ENCODE results near the gene GTF2H3. TPM values are rescaled to one million over a fixed set of nuclear protein-coding genes. Genes with fewer than 3 reads are reported as not detected.

GTF2H3 gene
- total RNA-seq, 2 donors from 2014 or later = 22.1 to 27.3 TPM

DNA sequence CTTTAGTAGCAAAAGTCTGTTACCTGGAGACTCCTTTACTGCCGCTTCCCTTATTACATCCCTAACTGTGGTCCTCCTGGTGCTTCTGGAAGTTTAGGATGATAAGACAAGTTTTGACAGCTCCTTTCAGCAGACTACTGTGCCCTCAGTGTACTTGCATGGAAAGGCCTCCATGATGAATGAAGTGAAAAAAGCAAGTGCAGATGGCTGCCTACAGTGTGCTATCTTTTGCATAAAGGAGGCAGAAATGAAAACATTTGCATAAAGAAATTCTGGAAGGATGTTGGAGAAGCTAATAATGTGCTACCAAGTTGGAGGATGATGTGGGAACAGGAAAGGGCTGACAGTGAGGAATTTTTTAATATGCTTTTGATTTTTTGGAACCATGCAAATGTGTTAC lies 41.8 kb downstream of the GTF2H3 start:
- Histone ChIP-seq H3K27me3 (no peaks in the 10 kb centered on the region), H3K9me3 (no peaks in the 10 kb centered on the region), H3K9ac (ENCODE audit: low read depth in 2 of 2, low read length in 2 of 2) (no peak overlapping the region), H3K4me3 (no peak overlapping the region), H3K4me1 (no peaks in the 10 kb centered on the region), H3K27ac (no peak overlapping the region), H3K36me3 (no peaks in the 10 kb centered on the region)
- no peak for DNase-seq
- TF ChIP-seq, protein P1, sequence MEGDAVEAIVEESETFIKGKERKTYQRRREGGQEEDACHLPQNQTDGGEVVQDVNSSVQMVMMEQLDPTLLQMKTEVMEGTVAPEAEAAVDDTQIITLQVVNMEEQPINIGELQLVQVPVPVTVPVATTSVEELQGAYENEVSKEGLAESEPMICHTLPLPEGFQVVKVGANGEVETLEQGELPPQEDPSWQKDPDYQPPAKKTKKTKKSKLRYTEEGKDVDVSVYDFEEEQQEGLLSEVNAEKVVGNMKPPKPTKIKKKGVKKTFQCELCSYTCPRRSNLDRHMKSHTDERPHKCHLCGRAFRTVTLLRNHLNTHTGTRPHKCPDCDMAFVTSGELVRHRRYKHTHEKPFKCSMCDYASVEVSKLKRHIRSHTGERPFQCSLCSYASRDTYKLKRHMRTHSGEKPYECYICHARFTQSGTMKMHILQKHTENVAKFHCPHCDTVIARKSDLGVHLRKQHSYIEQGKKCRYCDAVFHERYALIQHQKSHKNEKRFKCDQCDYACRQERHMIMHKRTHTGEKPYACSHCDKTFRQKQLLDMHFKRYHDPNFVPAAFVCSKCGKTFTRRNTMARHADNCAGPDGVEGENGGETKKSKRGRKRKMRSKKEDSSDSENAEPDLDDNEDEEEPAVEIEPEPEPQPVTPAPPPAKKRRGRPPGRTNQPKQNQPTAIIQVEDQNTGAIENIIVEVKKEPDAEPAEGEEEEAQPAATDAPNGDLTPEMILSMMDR (IDR thresholded peaks at IDR 0.05) = no peak
- intact Hi-C loops (cut with DNase I) = no loop called here

DNA sequence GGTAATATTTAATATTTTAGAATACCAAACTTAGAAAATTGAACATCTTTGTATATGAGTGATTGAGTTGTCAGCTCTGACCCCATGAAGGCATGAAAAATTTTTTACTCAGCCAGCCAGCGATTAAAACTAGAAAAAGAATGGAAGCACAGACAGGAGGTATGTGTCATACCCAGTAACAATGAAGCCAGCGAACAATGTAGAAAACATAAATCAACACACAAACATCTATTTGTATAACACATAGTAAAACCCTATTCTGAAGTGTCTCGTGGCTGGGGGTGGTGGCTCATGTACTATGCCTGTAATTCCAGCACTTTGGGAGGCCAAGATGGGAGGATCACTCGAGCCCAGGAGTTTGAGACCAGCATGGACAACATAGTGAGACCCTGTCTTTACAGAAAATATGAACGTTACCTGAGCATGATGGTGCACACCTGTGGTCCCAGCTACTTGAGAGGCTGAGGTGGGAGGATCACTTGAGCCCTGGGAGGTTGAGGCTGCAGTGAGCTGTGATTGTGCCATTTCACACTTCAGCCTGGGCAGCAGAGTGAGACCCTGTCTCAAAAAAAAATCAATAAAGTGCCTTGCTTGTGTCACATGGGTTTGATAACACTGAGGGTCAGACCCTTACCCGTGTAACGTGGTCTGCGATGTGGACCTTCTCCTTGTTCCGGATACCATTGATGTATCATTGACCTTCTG lies 43.1 kb downstream of the GTF2H3 start:
- H3K36me3 ChIP-seq = no peaks in the 10 kb centered on the region
- no peaks in the 10 kb centered on the region for H3K9me3 ChIP-seq
- DNase-seq = no peak
- intact Hi-C loops (cut with DNase I) = no loop called here
- no peak overlapping the region for H3K27ac ChIP-seq
- no peaks in the 10 kb centered on the region for H3K27me3 ChIP-seq
- no peak overlapping the region for H3K4me3 ChIP-seq
- H3K4me1 ChIP-seq = no peaks in the 10 kb centered on the region
- TF ChIP-seq, protein P1 (IDR thresholded peaks at IDR 0.05) = no peak
- no peak overlapping the region for H3K9ac ChIP-seq (ENCODE audit: low read depth in 2 of 2, low read length in 2 of 2)

DNA sequence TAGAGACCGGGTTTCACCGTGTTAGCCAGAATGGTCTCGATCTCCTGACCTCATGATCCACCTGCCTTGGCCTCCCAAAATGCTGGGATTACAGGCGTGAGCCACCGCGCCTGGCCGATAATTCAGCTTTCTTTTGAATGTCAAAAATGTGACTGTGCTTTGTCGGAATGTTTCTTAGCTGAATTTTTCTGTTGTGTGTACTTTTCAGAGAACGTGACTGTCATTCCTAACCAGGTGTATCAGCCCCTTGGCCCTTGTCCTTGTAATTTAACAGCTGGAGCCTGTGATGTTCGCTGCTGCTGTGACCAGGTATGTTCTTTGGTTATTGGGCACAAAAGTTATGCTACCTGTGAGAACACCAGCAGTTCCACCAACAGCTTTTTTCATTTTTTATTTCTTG lies 45.4 kb downstream of the GTF2H3 start:
- H3K9me3 ChIP-seq = no peaks in the 10 kb centered on the region
- no peak overlapping the region for H3K4me3 ChIP-seq
- H3K36me3 ChIP-seq = no peaks in the 10 kb centered on the region
- H3K27ac ChIP-seq = no peak overlapping the region
- DNase-seq = no peak
- intact Hi-C loops (cut with DNase I) = no loop called here
- TF ChIP-seq, protein P1 (IDR thresholded peaks at IDR 0.05) = no peak
- no peak overlapping the region for H3K9ac ChIP-seq (ENCODE audit: low read depth in 2 of 2, low read length in 2 of 2)
- H3K4me1 ChIP-seq = no peaks in the 10 kb centered on the region
- H3K27me3 ChIP-seq = no peaks in the 10 kb centered on the region

DNA sequence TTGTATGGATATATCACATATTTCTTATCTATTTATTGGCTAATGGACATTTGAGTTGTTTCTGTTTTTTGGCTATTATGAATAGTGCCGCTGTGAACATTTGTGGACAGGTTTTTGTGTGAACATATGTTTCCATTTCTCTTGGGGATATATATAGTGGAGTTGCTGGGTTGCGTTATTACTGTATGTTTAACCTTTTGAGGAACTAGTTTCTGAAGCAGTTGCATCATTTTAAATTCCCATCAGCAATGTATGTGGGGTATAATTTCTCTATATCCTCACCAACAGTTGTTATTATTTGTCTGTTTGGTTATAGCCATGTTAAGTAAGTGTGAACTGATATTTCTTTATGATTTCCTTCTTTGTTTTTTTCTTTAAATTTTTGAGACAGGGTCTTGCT lies 48.0 kb downstream of the GTF2H3 start:
- no peaks in the 10 kb centered on the region for H3K9me3 ChIP-seq
- DNase-seq = no peak
- H3K36me3 ChIP-seq = no peaks in the 10 kb centered on the region
- no peak overlapping the region for H3K27ac ChIP-seq
- no peak overlapping the region for H3K4me3 ChIP-seq
- no peak overlapping the region for H3K9ac ChIP-seq (ENCODE audit: low read depth in 2 of 2, low read length in 2 of 2)
- H3K27me3 ChIP-seq = no peaks in the 10 kb centered on the region
- intact Hi-C loops (cut with DNase I) = no loop called here
- H3K4me1 ChIP-seq = no peaks in the 10 kb centered on the region
- TF ChIP-seq, protein P1 (IDR thresholded peaks at IDR 0.05) = no peak

DNA sequence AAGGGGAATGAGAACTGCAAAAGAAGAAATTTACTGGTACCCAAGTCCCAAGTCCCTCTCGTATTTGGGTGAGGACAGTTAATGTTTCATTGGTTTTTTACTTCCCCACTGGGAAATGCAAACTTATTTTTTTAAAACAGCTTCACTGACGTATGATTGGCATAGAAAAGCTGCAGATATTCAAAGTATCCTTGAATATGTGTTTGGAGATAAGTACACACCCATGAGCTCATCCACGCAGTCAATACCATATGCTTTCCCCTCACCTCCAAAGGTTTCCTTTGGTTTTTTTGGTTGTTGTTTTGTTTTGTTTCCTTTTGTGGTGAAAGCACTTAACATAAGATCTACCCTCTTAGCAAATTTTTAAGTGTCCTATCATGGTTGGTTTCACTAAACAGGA lies 50.3 kb downstream of the GTF2H3 start:
- DNase-seq = no peak
- Histone ChIP-seq H3K4me3 (no peak overlapping the region), H3K27me3 (no peaks in the 10 kb centered on the region), H3K9me3 (no peaks in the 10 kb centered on the region), H3K27ac (no peak overlapping the region), H3K4me1 (no peaks in the 10 kb centered on the region), H3K9ac (ENCODE audit: low read depth in 2 of 2, low read length in 2 of 2) (no peak overlapping the region), H3K36me3 (no peaks in the 10 kb centered on the region)
- intact Hi-C loops (cut with DNase I) = no loop called here
- TF ChIP-seq, protein P1 (IDR thresholded peaks at IDR 0.05) = no peak

All from colonic mucosa (tissue), 4 donors.